Measurements from ENCODE around the gene AP3B1. TPM values are rescaled to one million over a fixed set of nuclear protein-coding genes. Genes with fewer than 3 reads are reported as not detected.

Gene AP3B1
- total RNA-seq, 1 experiment from 2014 or later, result 50.3 TPM

DNA sequence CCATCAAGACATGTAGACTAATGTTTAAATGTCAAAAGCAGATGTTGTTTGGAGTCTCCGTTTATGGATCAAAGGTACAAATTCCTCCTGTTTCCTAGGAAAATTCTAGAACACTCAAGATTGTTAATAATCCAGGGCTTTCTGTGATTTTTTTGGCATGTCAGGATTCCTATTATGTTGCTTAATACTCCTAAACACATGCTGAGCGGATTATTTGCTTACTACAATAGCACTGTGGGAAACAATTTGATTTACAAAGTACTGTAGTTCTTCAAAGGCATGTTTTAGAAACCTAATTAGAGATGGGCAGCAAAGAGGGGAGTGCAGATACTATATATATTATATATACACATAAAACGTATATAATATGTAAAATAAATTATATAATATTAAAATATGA, 46.9 kb upstream of the AP3B1 start:
- Mint-ChIP-seq H3K27me3 (ENCODE audit: low read depth) (peaks cover 92% of the 10 kb centered on the region), H3K4me3 (no peak overlapping the region), H3K36me3 (peaks cover 23% of the 10 kb centered on the region), H3K4me1 (peaks cover 18% of the 10 kb centered on the region), H3K27ac (no peak overlapping the region), H3K9me3 (peaks cover 30% of the 10 kb centered on the region)
- ChIA-PET POLR2A (no interaction called here), CTCF (no interaction called here)
- ATAC-seq, result peak; percentile 59
- TF ChIP-seq, protein P1, sequence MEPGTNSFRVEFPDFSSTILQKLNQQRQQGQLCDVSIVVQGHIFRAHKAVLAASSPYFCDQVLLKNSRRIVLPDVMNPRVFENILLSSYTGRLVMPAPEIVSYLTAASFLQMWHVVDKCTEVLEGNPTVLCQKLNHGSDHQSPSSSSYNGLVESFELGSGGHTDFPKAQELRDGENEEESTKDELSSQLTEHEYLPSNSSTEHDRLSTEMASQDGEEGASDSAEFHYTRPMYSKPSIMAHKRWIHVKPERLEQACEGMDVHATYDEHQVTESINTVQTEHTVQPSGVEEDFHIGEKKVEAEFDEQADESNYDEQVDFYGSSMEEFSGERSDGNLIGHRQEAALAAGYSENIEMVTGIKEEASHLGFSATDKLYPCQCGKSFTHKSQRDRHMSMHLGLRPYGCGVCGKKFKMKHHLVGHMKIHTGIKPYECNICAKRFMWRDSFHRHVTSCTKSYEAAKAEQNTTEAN (CRISPR knock-in tag; IDR thresholded peaks at IDR 0.05), result no peak
- TF ChIP-seq, protein P2, sequence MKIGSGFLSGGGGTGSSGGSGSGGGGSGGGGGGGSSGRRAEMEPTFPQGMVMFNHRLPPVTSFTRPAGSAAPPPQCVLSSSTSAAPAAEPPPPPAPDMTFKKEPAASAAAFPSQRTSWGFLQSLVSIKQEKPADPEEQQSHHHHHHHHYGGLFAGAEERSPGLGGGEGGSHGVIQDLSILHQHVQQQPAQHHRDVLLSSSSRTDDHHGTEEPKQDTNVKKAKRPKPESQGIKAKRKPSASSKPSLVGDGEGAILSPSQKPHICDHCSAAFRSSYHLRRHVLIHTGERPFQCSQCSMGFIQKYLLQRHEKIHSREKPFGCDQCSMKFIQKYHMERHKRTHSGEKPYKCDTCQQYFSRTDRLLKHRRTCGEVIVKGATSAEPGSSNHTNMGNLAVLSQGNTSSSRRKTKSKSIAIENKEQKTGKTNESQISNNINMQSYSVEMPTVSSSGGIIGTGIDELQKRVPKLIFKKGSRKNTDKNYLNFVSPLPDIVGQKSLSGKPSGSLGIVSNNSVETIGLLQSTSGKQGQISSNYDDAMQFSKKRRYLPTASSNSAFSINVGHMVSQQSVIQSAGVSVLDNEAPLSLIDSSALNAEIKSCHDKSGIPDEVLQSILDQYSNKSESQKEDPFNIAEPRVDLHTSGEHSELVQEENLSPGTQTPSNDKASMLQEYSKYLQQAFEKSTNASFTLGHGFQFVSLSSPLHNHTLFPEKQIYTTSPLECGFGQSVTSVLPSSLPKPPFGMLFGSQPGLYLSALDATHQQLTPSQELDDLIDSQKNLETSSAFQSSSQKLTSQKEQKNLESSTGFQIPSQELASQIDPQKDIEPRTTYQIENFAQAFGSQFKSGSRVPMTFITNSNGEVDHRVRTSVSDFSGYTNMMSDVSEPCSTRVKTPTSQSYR (CRISPR knock-in tag; IDR thresholded peaks at IDR 0.05), result no peak
- no peak for TF ChIP-seq GRHL2 (CRISPR knock-in tag; IDR thresholded peaks at IDR 0.05; ENCODE audit: insufficient replicate concordance, severe bottlenecking)
- no peak for TF ChIP-seq SMAD3 (CRISPR knock-in tag; IDR thresholded peaks at IDR 0.05; ENCODE audit: borderline replicate concordance)
- TF ChIP-seq ZNF219 (CRISPR knock-in tag; IDR thresholded peaks at IDR 0.05; ENCODE audit: borderline replicate concordance), result no peak
- TF ChIP-seq, protein P3, sequence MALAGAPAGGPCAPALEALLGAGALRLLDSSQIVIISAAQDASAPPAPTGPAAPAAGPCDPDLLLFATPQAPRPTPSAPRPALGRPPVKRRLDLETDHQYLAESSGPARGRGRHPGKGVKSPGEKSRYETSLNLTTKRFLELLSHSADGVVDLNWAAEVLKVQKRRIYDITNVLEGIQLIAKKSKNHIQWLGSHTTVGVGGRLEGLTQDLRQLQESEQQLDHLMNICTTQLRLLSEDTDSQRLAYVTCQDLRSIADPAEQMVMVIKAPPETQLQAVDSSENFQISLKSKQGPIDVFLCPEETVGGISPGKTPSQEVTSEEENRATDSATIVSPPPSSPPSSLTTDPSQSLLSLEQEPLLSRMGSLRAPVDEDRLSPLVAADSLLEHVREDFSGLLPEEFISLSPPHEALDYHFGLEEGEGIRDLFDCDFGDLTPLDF (CRISPR knock-in tag; IDR thresholded peaks at IDR 0.05), result no peak
- TF ChIP-seq FOXP1 (CRISPR knock-in tag; IDR thresholded peaks at IDR 0.05; ENCODE audit: borderline replicate concordance), result no peak
- no peak for TF ChIP-seq ELF4 (CRISPR knock-in tag; IDR thresholded peaks at IDR 0.05; ENCODE audit: low read depth)
- TF ChIP-seq, protein P4, sequence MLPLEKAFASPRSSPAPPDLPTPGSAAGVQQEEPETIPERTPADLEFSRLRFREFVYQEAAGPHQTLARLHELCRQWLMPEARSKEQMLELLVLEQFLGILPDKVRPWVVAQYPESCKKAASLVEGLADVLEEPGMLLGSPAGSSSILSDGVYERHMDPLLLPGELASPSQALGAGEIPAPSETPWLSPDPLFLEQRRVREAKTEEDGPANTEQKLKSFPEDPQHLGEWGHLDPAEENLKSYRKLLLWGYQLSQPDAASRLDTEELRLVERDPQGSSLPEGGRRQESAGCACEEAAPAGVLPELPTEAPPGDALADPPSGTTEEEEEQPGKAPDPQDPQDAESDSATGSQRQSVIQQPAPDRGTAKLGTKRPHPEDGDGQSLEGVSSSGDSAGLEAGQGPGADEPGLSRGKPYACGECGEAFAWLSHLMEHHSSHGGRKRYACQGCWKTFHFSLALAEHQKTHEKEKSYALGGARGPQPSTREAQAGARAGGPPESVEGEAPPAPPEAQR (CRISPR knock-in tag; IDR thresholded peaks at IDR 0.05), result no peak
- TF ChIP-seq, protein P5, sequence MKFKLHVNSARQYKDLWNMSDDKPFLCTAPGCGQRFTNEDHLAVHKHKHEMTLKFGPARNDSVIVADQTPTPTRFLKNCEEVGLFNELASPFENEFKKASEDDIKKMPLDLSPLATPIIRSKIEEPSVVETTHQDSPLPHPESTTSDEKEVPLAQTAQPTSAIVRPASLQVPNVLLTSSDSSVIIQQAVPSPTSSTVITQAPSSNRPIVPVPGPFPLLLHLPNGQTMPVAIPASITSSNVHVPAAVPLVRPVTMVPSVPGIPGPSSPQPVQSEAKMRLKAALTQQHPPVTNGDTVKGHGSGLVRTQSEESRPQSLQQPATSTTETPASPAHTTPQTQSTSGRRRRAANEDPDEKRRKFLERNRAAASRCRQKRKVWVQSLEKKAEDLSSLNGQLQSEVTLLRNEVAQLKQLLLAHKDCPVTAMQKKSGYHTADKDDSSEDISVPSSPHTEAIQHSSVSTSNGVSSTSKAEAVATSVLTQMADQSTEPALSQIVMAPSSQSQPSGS (CRISPR knock-in tag; IDR thresholded peaks at IDR 0.05; ENCODE audit: borderline replicate concordance, low read depth), result no peak
- TF ChIP-seq, protein P6, sequence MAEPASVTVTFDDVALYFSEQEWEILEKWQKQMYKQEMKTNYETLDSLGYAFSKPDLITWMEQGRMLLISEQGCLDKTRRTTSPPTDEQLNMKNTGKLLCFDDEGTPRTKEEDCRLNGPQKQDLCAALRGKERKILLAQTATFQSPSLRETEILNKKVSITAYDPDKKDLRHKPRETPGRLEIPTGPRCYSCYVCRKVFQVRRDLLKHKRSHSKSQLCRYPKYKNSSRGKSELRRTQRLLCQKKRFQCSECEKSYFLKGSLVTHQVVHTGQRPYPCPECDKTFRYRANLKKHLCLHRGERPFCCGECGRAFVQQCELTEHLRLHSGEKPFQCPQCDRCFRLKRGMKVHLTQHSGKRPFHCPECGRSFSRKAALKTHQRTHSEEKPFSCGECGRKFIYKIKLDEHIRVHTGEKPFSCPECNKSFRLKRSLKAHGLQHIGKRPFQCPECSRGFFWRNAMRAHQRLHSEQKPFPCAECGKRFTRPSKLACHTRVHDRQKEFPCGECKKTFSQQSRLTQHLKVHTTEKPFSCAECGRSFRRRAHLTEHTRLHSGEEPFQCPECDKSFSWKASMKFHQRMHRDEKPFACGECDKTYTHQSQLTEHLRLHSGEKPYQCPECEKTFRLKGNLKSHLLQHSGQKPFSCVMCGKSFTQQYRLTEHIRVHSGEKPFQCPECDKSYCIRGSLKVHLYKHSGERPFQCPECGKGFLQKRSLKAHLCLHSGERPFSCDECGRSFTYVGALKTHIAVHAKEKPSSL (CRISPR knock-in tag; conservative IDR thresholded peaks at IDR 0.05), result no peak
- no peak for TF ChIP-seq ZNF263 (CRISPR knock-in tag; IDR thresholded peaks at IDR 0.05; ENCODE audit: low read depth)
- no peak for TF ChIP-seq ZNF416 (CRISPR knock-in tag; IDR thresholded peaks at IDR 0.05)
- TF ChIP-seq ZNF317 (CRISPR knock-in tag; IDR thresholded peaks at IDR 0.05; ENCODE audit: borderline replicate concordance, low read depth), result no peak
- no peak for TF ChIP-seq IRF2 (CRISPR knock-in tag; IDR thresholded peaks at IDR 0.05; ENCODE audit: borderline replicate concordance, low read depth)
- no peak for TF ChIP-seq SMAD4 (CRISPR knock-in tag; IDR thresholded peaks at IDR 0.05)
- no peak for TF ChIP-seq PRRX2 (CRISPR knock-in tag; IDR thresholded peaks at IDR 0.05)
- TF ChIP-seq, protein P7, sequence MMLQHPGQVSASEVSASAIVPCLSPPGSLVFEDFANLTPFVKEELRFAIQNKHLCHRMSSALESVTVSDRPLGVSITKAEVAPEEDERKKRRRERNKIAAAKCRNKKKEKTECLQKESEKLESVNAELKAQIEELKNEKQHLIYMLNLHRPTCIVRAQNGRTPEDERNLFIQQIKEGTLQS (CRISPR knock-in tag; conservative IDR thresholded peaks at IDR 0.05), result no peak
- no peak for TF ChIP-seq GABPB1 (CRISPR knock-in tag; IDR thresholded peaks at IDR 0.05)
- TF ChIP-seq NFATC4 (CRISPR knock-in tag; IDR thresholded peaks at IDR 0.05), result no peak
- no peak for DNase-seq (ENCODE audit: low spot score)
